Erythroblast (primary cell): Measurements from ENCODE around the gene AGBL4.

Experiments
- GATA1 ChIP-seq: IDR thresholded peaks from 2 replicates; pipeline ENCODE4 v1.6.1; 2011; ENCODE audit warnings: low read depth, mild to moderate bottlenecking, control low read depth, low read length, moderate library complexity
- POLR2A ChIP-seq: IDR thresholded peaks from 2 replicates; pipeline ENCODE4 v1.6.1; 2011; ENCODE audit warnings: mild to moderate bottlenecking, low read length

- TF ChIP-seq POLR2A = no peak
- TF ChIP-seq GATA1 = no peak
Measured at GRCh38 chr1:48875552-48876329, 1148.0 kb downstream of the AGBL4 start.
